GM21723 (cell line): ENCODE data around the gene CREB5.
A peak's percentile ranks its signal among the peaks of the same experiment; 100 is the strongest.

Experiments used
- ATAC-seq: cut with Tn5 transposase; IDR thresholded peaks from one replicate; pipeline ENCODE4 v1.9.1; 2021; ENCODE audit warnings: mild to moderate bottlenecking, moderate library complexity; ENCODE audit not compliant: unreplicated experiment

Gene CREB5

GRCh38 chr7:28671526-28671925 lies 259.2 kb downstream of the CREB5 start:
- no peak for ATAC-seq

GRCh38 chr7:28672397-28672797 lies 260.1 kb downstream of the CREB5 start:
- no peak for ATAC-seq

GRCh38 chr7:28674359-28674782 lies 262.1 kb downstream of the CREB5 start:
- ATAC-seq = no peak

DNA sequence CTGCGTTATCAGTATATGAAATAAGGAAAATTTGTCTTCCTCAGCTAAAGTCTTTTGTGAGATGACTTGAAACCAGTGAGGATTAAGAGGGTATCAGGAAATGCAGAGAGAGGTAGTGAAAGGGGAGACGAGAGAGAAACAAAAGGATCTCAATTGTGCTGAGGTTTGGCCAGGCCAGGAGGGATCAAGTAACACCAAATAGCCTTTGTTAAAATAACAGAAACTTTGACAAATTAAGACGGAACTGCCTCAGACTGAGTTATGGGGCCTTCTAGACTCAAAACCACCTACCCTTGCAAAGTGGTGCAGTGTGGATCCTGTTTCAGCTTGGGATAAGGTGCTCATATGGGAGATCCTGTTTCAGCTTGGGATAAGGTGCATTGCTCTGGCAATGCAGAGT lies 263.1 kb downstream of the CREB5 start:
- ATAC-seq = no peak

DNA sequence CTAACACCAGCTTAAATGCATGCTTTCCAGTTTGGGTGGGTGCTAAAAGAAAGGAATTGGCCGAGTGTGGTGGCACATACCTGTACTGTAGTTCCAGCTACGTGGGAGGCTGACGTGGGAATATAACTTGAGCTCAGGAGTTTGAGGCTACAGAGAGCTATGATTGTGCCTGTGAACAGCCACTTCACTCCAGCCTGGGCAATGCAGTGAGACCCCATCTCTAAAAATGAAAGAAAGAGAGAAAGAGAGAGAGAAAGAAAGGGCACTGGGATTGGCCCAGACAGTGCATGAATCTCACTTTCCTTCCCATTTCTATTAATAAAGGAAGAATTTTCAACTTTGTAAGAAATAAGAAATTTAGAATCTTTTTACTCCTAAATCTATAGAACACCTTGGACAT lies 265.4 kb downstream of the CREB5 start:
- ATAC-seq = no peak

GRCh38 chr7:28678431-28678965 lies 266.2 kb downstream of the CREB5 start:
- ATAC-seq = no peak

- no peak for ATAC-seq
Observed at GRCh38 chr7:28681693-28682310, 269.5 kb downstream of the CREB5 start.

- ATAC-seq = no peak
Observed at GRCh38 chr7:28682801-28683200, 270.5 kb downstream of the CREB5 start.

GRCh38 chr7:28684650-28685241 lies 272.4 kb downstream of the CREB5 start:
- ATAC-seq = peak; percentile 34

DNA sequence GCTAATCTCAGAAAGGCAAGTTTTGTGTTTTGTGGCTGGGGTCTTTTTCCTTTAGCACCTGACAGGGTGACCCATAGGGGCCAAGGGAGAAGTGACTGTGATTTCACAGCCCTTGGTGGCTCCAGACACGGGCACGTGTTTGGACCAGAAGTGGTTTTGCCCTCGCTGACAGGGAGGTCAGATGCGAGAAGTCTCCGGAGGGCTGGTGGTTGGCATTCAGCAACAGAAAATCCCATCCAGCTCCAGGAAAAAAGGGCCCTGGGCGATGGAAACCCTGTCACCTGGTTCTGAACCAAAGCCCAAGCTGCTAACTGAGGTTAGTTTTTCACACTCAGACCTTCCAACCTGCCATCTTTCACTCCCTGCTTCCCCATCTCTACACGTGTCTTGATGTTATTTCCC lies 272.9 kb downstream of the CREB5 start:
- ATAC-seq = peak; percentile 43

DNA sequence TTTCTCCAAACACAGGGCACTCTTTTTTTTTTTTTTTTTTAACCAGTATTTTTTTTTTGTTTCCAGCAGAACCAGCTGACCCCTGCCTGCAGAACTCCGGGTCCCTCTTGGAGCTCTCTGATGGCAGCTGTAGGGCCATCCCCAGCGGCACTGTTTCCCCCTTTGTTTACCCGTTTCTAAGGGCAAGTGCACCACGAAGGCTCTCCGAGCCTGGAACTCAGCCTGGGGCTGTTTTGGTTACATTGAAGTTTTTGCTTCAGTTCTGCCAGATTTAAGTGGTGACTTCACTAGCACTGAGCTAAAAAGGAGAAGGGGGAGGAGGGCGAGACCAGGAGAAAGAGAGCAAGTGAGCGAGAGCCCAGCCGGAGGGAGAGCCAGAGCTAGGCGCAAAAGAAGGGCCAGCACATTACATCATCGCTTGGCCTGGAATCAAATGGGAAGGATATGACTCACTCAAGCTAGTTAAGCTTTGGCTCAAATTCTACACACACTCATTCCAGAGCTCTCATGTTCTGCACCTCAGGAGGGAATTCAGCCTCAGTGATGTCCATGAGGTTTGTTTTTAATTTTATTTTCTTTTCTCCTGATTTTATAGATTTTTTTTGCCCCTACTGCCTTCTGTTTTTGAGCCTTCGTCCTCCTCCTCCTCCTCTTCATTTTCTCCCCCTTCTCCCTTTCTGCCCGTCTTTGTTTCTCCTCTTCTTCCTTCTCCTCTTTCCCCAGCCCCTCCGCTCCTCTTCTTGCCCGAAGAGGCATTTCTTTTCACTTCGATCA lies 273.5 kb downstream of the CREB5 start:
- peak; percentile 59 for ATAC-seq

- ATAC-seq = no peak
Observed at GRCh38 chr7:28686418-28686800, 274.1 kb downstream of the CREB5 start.

DNA sequence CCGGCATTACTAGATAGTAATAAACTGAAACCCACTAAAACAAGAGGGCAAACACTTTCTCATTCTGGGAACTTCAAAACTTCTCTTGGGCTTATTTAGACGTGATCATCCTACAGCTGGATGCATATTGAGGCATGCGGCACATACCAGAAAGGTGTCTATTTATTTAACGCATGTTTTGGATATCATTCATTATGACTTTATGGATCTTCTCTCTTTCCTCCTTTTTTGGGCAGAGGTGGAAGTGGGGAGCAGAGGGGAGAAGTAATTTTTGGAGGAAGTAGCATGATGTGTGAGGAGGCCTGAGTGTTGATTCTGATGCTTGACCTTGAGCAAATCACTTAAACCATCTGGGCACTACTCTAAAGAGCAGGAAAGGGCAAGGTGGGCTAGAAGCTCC lies 275.2 kb downstream of the CREB5 start:
- no peak for ATAC-seq

- ATAC-seq = no peak
Observed at GRCh38 chr7:28688174-28688573, 275.9 kb downstream of the CREB5 start.

GRCh38 chr7:28688651-28689050 lies 276.3 kb downstream of the CREB5 start:
- ATAC-seq = no peak

DNA sequence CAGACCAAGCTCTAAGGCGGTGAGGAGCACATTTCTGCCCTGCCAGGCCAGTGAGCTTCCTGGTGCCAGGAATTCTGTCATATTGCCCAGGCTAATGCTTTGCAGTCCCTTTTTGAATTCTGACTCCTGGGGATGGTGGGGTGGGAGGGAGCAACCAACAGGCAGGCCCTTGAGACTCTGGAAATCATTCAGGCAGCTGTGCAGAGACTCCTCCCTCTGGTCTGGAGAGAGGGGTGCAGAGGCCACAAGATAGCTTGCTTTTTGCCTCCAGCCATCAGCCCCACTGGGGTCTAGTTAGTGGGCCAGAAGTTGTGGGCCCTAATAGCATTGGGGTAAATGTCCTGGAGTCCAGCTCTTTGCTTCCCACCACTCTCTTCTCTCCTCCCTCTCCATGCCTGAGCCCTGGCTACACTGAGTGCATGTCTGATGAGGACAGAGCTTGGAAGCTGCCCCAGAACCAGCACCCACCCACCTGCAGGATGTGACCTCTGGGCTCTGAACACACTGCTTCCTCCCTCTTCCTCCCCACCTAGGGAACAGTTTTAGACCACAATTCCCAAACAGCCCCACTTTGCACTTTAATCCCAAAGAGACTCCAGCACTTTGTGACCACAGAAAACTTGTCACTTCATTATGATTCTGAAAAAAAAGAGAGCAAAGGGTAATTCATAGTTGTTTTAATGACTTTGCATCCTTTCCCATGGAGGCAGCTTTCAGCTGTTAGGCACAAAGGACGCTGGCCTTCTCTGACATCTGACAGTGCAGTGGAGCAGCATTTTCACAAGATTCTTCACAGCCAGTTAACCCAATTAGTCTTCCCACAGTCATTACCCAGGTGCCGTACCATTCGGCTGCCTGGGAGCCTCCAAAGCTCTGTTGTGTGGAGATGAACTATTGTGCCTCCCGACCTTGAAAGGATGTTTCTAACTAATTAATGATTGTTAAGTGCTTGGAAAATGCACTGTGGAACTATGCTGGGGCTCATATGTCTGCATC lies 283.3 kb downstream of the CREB5 start:
- no peak for ATAC-seq

GRCh38 chr7:28697913-28698563 lies 285.7 kb downstream of the CREB5 start:
- ATAC-seq = no peak

DNA sequence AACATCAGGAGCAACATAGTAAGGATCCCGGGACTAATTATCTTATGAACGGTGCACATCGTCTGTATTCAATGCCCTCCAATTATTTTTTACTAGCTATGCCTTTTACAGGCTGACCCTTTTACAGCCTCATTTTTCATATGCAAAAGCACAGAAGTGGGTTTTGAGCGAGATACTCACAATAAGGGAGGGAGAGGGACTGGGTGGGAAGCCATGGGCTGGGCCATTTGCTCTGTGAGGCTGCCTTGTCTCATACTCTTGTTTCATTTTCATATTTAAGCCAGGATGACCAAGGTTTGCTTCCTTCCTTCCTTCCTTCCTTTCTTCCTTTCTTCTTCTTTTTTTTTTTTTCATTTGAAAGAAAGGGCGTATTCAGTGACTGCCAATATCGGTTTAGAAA lies 286.5 kb downstream of the CREB5 start:
- ATAC-seq = no peak

DNA sequence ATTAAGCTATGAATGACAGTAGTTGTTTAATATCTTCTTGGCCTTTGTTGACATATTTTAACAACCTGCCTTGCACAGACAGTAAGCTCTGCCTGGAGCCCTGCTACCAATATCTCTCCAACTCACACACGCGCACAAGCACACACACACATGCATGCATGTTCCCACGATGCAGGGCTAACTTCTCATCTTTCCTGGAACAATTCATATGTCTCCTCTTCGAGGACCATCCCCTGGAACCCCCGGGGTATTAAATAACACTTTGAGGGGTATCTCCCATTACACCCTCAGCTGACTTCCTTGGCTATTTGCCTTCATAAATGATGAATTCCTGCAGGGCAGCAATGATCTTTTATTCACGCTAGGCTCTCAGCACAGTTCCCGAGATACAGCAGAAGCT lies 287.8 kb downstream of the CREB5 start:
- ATAC-seq = no peak

DNA sequence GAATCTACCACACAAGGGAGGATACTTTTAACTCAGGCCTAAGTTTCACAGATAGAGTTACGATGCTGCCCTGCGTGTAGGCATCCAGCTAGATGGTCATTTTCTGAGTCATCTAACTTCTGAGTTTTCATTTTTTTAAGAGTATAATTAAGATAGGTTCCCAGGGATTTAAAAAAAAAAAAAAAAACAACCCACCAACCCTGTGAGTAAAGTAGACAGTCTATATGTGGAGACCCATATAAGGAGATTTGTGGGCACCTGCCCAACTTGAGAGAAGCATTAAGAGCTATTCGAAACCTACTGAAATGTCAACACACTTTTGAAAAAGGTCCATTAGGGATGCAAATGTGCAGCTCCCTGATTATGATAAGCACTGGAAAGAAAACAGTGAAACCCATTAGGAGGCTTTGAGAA lies 288.5 kb downstream of the CREB5 start:
- ATAC-seq = no peak
